Peyer's patch (tissue), 4 donors: Measurements from ENCODE around the gene CD46. TPM values are rescaled to one million over a fixed set of nuclear protein-coding genes. Genes with fewer than 3 reads are reported as not detected.

Experiments
- DNase-seq, 3 donors: peaks; one replicate each; pipeline ENCODE4 v3.0.0-alpha.2; 2017 to 2019
- H3K27ac ChIP-seq, 4 donors: fragments of 200-600 bp; sonication (generic); one replicate each; pipeline ENCODE4 v1.5.1; 2016 to 2019
- H3K27me3 ChIP-seq, 2 donors: fragments of 200-600 bp; sonication (generic); one replicate each; pipeline ENCODE4 v1.5.1; 2019
- H3K36me3 ChIP-seq, 3 donors: fragments of 200-600 bp; sonication (generic); one replicate each; pipeline ENCODE4 v1.5.1; 2016 to 2019
- H3K4me1 ChIP-seq, 4 donors: fragments of 200-600 bp; sonication (generic); one replicate each; pipeline ENCODE4 v1.5.1; 2016 to 2019
- H3K4me3 ChIP-seq, 4 donors: fragments of 200-600 bp; sonication (generic); 1 replicate in 3 of 4; 2 replicates in 1 of 4; pipeline ENCODE4 v1.5.1; 2016 to 2019; ENCODE audit warnings: mild to moderate bottlenecking in 1 of 4
- H3K9me3 ChIP-seq, 4 donors: fragments of 200-600 bp; sonication (generic); one replicate each; pipeline ENCODE4 v1.5.1; 2016 to 2019; ENCODE audit warnings: mild to moderate bottlenecking in 1 of 4
- POLR2A ChIP-seq, 2 donors: fragments of 450-650 bp; IDR thresholded peaks; one replicate each; pipeline ENCODE4 v1.5.1; 2017; ENCODE audit warnings: antibody characterized with exemption in 2 of 2, mild to moderate bottlenecking in 2 of 2, moderate library complexity in 2 of 2
- total RNA-seq, 4 donors: library from RNA; depleted of rRNA; stranded (reverse); fragments of >200 nt; gene quantifications; one replicate each; pipeline ENCODE4 v1.1.0, GENCODE V29; 2016
- TF ChIP-seq, protein P1 (sequence below), 6 experiments: fragments of 450-650 bp in 4 of 6; fragments of 200-600 bp in 2 of 6; sonication (generic) in 1 of 6; IDR thresholded peaks; one replicate each; pipeline ENCODE4 v1.5.1; 2017 to 2019; ENCODE audit warnings: antibody characterized with exemption in 6 of 6, mild to moderate bottlenecking in 3 of 6, moderate library complexity in 1 of 6

Gene CD46
- total RNA-seq, 4 donors from 2014 or later: 102 to 204 (median 176) TPM

GRCh38 chr1:207754974-207755700, 3.3 kb downstream of the CD46 start:
- no peak for TF ChIP-seq POLR2A (IDR thresholded peaks at IDR 0.05)
- TF ChIP-seq, protein P1, sequence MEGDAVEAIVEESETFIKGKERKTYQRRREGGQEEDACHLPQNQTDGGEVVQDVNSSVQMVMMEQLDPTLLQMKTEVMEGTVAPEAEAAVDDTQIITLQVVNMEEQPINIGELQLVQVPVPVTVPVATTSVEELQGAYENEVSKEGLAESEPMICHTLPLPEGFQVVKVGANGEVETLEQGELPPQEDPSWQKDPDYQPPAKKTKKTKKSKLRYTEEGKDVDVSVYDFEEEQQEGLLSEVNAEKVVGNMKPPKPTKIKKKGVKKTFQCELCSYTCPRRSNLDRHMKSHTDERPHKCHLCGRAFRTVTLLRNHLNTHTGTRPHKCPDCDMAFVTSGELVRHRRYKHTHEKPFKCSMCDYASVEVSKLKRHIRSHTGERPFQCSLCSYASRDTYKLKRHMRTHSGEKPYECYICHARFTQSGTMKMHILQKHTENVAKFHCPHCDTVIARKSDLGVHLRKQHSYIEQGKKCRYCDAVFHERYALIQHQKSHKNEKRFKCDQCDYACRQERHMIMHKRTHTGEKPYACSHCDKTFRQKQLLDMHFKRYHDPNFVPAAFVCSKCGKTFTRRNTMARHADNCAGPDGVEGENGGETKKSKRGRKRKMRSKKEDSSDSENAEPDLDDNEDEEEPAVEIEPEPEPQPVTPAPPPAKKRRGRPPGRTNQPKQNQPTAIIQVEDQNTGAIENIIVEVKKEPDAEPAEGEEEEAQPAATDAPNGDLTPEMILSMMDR (IDR thresholded peaks at IDR 0.05): no peak
- Histone ChIP-seq H3K27me3 (no peaks in the 10 kb centered on the region), H3K9me3 (no peaks in the 10 kb centered on the region), H3K4me3 (no peak overlapping the region), H3K4me1 (peaks cover 0 to 48% (median 7%) of the 10 kb centered on the region in 4 donors), H3K36me3 (peaks cover 0 to 34% (median 0%) of the 10 kb centered on the region in 3 donors), H3K27ac (peak overlapping the region in 2 of 4 donors; percentile 37 to 76)
- DNase-seq: no peak

DNA sequence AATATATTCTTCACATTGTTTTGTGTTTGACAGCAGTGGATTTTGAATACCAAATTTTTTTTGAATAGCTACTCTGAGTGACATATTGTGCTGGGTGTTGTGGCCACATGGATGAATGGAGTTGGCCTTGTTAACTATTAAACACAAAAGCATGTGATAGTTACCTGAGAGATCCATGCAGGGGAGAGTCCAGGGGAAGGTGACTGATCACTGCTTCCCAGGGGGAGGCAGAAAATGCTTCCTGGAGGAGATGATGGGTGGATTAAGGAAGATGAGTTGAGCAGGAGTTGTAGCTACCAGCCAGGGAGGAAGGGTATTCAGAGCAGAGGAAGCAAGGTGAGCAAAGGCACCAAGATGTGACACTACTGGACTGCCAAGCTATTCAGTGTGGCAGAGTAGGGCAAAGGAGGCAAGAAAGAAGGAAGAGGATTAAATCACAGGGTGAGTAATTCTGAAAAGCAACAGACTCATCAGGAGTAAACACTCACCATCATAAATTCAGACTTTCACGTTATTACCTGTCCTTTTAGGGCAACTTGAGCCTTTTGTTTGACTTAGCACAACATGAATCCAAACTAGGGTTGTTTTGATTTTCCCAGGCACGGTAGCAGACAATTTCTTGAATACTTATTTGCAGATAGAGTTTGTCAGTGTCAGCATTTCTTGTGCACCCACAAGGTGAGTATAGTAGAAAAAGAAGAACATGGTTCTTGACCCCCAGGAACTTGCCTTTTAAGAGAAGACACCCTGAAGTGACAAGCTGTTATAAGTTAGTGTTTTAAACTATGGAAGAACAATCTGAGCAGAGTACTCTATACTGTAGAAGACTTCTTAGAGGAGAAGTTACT, 4.2 kb downstream of the CD46 start:
- Histone ChIP-seq H3K4me1 (peaks cover 0 to 39% (median 7%) of the 10 kb centered on the region in 4 donors), H3K27ac (peak overlapping the region in 2 of 4 donors; percentile 37 to 76)

GRCh38 chr1:207762622-207763021, 10.8 kb downstream of the CD46 start:
- Histone ChIP-seq H3K36me3 (peaks cover 0 to 78% (median 0%) of the 10 kb centered on the region in 3 donors), H3K27me3 (no peaks in the 10 kb centered on the region), H3K27ac (no peak overlapping the region), H3K9me3 (no peaks in the 10 kb centered on the region), H3K4me3 (no peak overlapping the region), H3K4me1 (no peaks in the 10 kb centered on the region)
- TF ChIP-seq, protein P1 (IDR thresholded peaks at IDR 0.05): no peak
- no peak for TF ChIP-seq POLR2A (IDR thresholded peaks at IDR 0.05)
- DNase-seq: peak in 1 of 3 donors; percentile 34

More for the DNA sequence above, 4.2 kb downstream of the CD46 start:
- peak in 1 of 3 donors; percentile 48 for DNase-seq
- Histone ChIP-seq H3K4me3 (no peak overlapping the region), H3K27me3 (no peaks in the 10 kb centered on the region), H3K9me3 (no peaks in the 10 kb centered on the region), H3K36me3 (peaks cover 0 to 42% (median 0%) of the 10 kb centered on the region in 3 donors)
- TF ChIP-seq, protein P1 (IDR thresholded peaks at IDR 0.05): no peak
- peak in 1 of 2 donors; percentile 10 for TF ChIP-seq POLR2A (IDR thresholded peaks at IDR 0.05)

DNA sequence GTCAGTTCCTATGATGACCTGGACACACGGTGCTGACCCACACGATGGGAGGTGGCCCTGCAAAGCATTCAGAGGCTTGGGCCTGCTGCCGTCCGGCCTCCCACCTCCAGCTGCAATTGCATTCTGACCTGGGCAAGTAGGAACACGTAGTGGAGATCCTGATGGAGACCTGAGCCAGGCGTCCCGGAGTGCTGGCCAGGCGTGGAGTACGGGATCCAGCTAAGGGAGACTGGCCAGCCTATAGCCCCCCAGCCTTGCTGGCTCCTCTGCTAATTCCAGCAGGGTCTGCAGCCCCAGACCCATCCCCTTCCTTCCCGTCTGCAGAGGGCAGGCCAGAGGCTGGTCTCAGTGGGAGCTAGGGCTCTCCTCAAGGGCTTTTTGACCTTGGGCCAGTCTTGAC, 11.2 kb downstream of the CD46 start:
- H3K36me3 ChIP-seq: peaks cover 0 to 74% (median 0%) of the 10 kb centered on the region in 3 donors
- TF ChIP-seq, protein P1 (IDR thresholded peaks at IDR 0.05): no peak
- no peak for TF ChIP-seq POLR2A (IDR thresholded peaks at IDR 0.05)

GRCh38 chr1:207763972-207764371, 12.1 kb downstream of the CD46 start:
- Histone ChIP-seq H3K27me3 (no peaks in the 10 kb centered on the region), H3K27ac (no peak overlapping the region), H3K36me3 (peaks cover 0 to 74% (median 0%) of the 10 kb centered on the region in 3 donors), H3K9me3 (no peaks in the 10 kb centered on the region), H3K4me1 (no peaks in the 10 kb centered on the region), H3K4me3 (no peak overlapping the region)
- DNase-seq: no peak
- TF ChIP-seq POLR2A (IDR thresholded peaks at IDR 0.05): no peak
- TF ChIP-seq, protein P1 (IDR thresholded peaks at IDR 0.05): no peak

More for the DNA sequence above, 11.2 kb downstream of the CD46 start:
- H3K9me3 ChIP-seq: no peaks in the 10 kb centered on the region
- H3K27ac ChIP-seq: no peak overlapping the region
- no peaks in the 10 kb centered on the region for H3K4me1 ChIP-seq
- no peaks in the 10 kb centered on the region for H3K27me3 ChIP-seq
- no peak overlapping the region for H3K4me3 ChIP-seq
- peak in 1 of 3 donors; percentile 35 for DNase-seq
